Right ventricle myocardium superior (tissue), 1 donor: ENCODE measurements around the gene TRAM2. TPM values are rescaled to one million over a fixed set of nuclear protein-coding genes. Genes with fewer than 3 reads are reported as not detected.
A peak's percentile ranks its signal among the peaks of the same experiment; 100 is the strongest.

Experiments used
- ATAC-seq: fragments of 200-7000 bp; cut with Tn5 transposase; one replicate; pipeline ENCODE4 v1.9.1; 2020; ENCODE audit warnings: mild to moderate bottlenecking; ENCODE audit not compliant: poor library complexity
- DNase-seq: peaks from one replicate; pipeline ENCODE4 v3.0.0-alpha.2; 2020
- intact Hi-C: fragments of 100-400 bp; cut with DNase I; formaldehyde crosslinking; loops from one replicate; pipeline ENCODE4 v1.11.2; 2022
- total RNA-seq: library from RNA; stranded (reverse); fragmentation: NEBNext Ultra II Directional; extraction: Animal tissue kit (Norgen Biotek cat#: 25700); gene quantifications from one replicate; pipeline ENCODE4 v1.2.1, GENCODE V29; 2021
- donor health status: DM: no; HTN: yes; CAD: no; lungs with severe emphysema.

Gene TRAM2
- total RNA-seq, 1 donor from 2014 or later, result 11.0 TPM

DNA sequence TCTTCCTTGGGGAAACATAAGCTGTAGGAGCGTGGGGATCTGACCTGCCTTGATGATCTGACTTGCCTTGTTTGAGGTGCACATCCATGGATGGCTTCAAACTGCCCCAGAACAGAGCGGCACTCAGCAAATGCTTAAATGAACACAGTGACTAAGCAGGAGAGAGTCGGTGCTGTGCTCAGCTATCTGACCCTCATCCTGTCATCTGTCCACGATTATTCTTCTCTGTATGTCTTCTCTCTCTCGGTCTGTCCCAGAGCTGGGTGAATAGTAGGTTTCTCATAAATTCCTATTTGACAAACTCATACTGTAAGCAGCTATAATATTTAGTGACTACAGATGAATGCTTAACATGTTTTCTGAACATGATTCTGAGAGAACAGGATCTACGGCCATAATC is 37.3 kb downstream of the TRAM2 start:
- intact Hi-C loops, result no loop called here
- ATAC-seq (no peak), DNase-seq (no peak)

DNA sequence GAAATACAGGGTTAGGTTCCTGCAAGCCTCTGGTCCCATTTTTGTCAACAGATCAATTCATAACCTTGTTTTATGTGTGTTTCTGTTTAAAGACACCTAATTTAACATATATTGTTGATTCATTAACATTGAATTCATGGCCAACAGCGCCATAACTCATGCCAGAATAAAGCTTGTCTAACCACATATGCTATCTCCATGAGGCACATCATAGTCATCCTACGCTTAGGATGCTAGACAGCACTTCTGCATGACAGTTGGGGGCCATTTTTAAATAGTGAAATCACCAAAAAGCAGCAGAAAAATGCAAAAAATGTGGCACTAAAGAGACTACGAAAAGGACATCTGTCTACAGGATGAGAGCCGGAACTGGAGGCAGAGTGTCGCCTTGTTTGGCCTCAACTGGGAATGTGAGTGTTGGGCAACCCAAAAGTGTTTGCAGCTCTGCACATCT is 37.9 kb downstream of the TRAM2 start:
- intact Hi-C loops, result no loop called here
- DNase-seq (no peak), ATAC-seq (no peak)

DNA sequence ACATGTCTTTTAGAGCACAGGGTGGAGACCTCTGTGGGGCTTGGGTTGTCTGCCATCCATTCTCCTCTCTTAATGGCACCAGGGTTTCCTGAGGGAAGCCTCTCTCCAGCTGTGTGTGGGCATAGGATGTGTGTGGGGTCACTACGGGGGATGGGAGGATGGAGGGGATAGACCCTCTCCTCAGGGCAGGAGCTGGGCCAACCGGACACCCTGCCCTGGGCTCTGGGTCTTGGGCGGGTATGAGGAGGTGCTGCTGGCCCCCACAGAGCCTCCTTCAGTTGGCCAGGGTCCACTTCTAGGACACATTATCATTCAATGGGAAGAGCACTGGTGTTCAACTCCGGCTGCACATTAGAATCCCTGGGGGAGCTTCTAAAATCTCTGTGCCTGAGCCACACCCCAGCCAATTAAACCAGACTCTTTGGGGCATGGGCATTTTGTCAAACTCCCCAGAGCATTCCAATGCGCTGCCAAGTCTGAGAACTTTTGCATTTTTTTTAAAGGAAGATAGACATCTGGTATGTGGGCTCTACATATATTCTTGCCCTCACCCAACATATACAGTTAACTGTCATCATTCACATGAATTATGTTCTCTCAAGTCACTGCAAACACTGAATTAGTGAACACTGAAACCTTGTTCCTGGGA is 38.5 kb downstream of the TRAM2 start:
- DNase-seq (no peak), ATAC-seq (no peak)
- intact Hi-C loops, result no loop called here

DNA sequence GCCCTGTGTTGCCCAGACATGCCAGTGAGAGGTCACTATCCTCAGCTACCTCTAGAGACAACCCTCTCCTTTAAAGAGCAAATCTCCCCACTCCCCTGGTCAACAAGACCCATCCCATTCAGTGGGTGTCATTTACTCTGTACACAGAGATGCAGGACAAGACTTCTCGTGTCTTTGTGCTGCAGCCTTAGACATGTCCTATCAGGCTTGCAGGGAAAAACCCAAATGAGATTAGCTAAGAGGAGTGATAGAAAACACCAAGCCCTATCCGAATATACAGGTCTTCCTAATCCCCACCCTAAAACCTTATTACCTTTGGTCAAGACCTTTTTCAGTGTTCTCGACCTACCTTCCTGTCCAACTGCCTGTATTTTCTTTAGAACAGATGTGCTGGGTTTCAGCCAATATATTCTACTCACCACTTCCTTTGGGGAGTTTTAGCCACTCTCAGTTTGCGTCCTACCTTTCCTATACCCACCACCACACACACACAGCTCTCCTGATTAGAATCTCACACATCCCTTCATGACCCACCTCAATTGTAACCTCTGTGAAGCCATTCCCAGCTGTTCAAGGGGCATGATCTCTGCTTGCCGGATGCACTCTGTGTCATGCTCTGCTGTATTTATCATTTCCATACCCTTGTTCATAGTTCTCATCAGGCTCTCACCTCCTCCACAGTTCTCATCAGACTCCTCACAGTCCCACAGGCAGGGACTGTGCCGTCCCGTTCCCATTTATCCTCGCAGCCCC is 39.7 kb downstream of the TRAM2 start:
- DNase-seq (no peak), ATAC-seq (peak; percentile 22)
- intact Hi-C loops, result no loop called here

DNA sequence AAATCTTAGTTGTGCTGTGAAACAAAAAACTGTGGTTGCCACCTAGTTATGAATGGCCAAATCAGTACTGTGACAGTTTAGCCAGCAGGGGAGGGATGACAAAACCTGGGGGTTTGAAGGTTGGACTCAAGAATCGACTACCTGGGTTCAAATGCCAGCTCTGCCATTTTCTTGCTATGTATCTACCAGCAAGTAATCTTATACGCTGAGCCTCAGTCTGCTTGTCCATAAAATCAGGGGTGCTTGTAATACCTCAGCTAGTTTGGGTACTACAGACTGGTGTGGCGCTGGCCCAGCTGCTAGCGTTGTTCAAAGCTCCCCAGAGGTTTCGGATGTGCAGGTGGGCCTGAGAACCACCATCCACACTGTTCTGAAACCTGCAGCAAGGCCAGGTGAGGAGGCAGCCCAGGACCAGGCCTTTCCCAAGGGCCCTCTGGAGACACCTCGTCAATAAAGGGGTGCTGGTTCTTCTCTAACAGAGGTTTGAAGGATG is 40.4 kb downstream of the TRAM2 start:
- ATAC-seq, result no peak

DNA sequence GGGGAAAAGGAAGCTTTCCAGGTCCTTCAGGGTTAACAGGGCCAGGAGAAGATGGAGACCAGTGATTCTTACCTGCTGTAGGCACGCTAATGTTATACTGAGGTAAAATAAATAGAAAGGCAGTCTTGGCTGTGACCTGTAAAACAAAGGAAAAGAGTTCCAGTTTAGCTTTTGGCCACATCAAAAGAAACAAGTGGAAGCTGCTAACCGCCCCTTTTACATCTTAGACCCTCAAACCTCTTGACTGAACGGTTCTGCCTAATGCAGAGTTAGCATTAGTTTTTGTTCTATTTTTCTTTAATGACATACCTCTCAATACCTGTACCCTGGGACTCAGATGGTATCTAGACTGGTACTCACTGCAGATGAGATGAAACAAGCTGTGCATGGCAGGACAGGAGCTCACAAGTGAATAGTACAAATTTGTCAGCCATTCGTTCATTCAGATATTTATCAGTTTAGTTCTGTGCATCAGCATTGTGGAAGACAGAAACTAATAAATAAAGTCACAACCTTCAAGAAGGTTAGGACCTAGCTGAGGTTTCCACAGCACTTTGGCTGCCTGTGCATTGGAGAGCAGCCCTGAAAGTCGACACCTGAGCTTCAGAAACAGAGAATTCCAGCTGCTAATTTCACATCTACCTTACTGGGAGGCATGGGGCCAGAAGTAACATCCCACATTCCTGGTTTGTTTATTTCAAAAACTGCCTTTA is 41.0 kb downstream of the TRAM2 start:
- no peak for ATAC-seq
- no peak for DNase-seq
- intact Hi-C loops, result no loop called here

More for the DNA sequence above, 40.4 kb downstream of the TRAM2 start:
- no peak for DNase-seq
- intact Hi-C loops, result no loop called here

DNA sequence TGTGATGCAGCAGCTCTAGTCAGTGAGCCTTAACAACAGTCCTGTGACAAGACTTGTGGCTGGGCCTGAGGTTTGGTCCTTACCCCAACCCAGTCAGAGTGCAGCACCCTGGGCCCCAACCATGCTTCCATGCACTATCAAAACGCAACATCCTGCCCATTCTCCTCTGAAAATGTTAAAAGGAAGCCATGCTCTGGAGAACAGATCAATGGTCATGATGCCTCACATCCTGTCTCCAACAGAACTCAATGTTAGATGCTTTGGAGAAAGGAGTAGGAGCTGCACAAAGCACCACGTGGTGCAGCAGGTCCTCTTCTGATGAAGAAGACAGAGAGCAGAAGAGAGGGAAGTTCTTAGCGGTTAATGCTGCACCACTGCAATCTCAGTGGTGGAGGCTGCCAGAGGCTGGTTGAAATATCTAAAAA is 41.9 kb downstream of the TRAM2 start:
- DNase-seq (no peak), ATAC-seq (no peak)
- intact Hi-C loops, result no loop called here

DNA sequence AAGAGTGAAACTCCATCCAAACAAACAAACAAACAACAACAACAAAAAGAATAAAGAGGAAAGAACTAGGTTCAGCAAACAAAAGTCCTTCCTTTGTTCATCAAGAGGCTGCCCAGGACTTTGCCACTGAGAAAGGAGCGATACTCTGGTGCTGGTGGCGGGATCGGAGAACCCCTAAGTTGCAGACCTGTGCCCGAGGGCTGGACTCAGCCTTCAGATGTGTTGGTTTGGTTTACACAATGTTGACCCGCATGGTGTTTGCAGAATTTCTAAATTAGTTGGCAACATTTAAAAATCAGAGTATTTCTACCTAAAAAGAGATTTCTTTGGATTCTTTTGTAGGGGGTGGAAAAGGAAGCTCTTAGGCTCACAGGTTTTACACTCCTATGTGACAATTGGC is 42.5 kb downstream of the TRAM2 start:
- ATAC-seq, result no peak
- DNase-seq, result no peak
- intact Hi-C loops, result no loop called here

DNA sequence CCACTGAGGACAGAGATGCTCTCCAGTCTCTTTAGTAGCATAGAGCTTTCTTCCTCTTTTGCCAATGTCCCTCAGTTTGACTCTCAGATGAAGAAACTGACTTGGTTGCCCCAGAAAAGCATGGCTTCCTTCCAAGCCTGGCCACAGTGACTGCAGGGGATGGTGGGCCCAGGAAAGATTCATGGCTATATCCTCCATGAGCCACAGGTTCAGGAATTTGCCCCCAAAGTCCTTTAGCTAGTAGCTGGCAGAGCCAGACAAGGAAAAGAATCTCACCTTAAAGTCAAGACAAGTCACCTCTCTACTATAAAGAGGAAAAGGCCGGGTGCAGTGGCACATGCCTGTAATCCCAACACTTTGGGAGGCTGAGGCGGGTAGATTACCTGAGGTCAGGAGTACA is 43.4 kb downstream of the TRAM2 start:
- DNase-seq (no peak), ATAC-seq (no peak)
- intact Hi-C loops, result no loop called here

DNA sequence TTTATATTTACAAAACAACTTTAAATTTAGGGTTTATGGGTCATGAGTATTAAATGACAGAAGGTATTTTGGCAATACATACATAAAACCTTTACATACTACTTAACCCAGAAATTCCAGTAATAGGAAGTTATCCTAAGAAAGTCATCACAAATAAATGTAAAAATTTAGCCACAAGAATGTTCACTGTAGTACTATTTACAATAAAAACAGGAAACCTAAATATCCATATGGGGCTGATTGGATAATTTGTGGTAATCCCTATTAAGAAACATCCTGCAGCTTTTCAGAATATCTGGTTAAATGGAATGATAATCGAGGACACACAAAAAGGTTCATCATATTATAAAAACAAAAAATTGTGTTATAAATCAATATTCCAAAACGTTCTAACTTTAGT is 44.4 kb downstream of the TRAM2 start:
- no peak for DNase-seq
- intact Hi-C loops, result no loop called here
- no peak for ATAC-seq

DNA sequence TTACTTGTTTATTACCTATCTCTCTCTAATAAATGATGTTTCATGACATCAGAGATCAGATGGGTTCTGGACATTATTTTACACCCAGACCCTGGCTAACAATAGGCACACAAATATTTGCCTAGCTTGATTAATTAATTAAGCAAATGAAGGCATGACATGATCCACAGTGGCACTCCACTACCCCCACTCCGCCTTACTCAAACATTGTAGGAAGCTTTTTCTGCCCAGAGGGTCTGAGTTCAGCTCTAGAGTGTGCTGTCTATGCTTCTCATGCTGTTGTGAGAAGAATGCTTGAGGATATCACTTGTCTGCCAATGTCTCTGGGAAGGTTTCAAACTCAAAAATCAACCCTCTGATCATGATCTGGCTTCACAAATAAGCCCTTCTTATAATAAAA is 45.0 kb downstream of the TRAM2 start:
- DNase-seq (no peak), ATAC-seq (no peak)
- intact Hi-C loops, result no loop called here

DNA sequence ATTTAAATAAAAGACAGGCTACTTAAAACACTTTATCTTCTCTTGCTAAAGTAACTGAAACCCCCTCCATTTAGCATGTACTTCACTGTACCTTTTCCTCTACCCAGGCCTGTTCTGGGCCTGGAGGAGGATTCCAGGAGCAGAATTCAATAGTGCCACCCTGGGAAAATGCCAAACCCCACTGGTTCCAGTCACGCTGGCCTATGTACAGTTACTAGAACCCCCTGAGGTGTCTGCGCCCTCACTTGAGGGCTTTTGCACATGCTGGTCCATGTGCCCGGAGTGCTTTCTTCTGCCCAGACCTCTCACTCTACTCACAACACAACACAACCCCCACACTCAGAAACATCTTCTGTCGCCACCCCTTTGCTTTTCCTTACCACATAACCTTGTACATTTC is 45.5 kb downstream of the TRAM2 start:
- intact Hi-C loops, result no loop called here
- no peak for ATAC-seq
- DNase-seq, result no peak

DNA sequence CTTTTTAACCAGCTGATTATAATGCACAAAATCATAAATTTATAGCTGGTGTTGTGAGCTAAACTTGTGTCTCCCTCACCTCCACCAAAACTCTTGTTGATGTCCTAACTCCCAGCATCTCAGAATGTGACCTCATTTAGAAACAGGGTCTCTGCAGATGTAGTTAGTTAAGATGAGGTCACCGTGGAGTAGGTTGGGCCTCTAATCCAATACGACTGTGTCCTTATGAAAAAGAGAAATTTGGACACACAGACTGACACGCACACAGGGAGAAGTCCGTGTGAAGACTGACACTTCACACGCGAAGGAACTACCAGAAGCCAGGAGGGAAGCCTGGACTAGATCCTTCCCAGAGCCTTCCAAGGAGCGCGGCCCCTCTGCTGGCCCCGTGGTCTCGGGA is 46.5 kb downstream of the TRAM2 start:
- ATAC-seq, result no peak
- intact Hi-C loops, result no loop called here

DNA sequence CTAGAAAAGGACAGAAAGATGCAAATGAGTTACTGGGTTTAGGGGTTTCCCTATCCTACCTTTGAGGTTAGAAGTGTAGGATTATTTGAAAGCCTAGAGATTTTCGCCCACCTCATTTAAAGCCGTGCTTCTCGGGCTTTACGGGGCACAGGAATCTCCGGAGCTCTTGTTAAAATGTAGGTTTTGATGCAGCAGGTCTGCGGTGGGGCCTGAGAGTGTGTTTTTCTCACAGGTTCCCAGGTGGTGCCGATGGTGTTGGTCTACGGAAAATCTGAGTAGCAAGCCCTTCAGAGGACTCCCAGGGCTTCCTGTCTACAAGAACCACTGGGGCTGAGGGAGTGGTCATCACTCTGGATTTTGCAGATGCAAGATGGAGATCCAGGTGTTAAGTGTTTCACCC is 47.5 kb downstream of the TRAM2 start:
- ATAC-seq (no peak), DNase-seq (no peak)
- intact Hi-C loops, result no loop called here

More for the DNA sequence above, 46.5 kb downstream of the TRAM2 start:
- DNase-seq, result no peak

DNA sequence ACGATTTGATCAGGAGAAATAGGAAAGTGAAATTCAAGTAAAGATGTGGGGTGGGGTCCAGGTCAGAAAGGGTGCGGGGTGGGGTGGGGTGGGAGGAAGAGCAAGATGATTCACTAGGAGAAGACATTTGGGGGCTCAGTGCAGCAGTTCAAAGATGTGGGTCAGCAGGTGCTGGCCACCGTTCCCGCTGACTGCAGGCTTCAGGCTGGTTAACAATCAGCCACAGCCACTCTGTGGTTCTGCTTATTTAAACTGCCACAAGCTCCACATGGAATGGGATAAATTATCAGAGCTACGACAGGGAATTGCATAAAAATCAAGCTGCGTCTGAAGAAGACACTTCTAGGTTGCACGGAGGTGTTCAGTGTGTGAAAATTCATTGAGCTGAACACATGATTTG is 49.4 kb downstream of the TRAM2 start:
- DNase-seq, result no peak
- intact Hi-C loops, result no loop called here
- no peak for ATAC-seq

DNA sequence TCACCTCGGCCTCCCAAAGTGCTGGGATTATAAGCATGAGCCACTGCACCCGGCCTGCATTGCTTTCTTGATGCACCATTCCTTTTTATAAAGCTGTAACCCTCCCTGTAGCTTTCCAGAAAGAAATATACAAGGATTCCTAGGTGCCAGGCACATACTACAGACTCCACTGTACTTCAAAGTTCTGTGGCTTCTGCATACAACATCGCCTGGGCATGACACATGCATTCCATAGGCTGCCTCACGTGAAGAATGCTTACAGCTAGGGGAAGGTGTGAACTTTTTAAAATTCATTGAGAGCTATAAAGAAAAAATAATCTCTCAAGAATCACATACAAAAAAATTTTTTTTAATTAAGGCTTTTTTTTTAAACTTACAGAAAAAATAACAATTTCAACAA is 50.2 kb downstream of the TRAM2 start:
- ATAC-seq (no peak), DNase-seq (no peak)
- intact Hi-C loops, result no loop called here

DNA sequence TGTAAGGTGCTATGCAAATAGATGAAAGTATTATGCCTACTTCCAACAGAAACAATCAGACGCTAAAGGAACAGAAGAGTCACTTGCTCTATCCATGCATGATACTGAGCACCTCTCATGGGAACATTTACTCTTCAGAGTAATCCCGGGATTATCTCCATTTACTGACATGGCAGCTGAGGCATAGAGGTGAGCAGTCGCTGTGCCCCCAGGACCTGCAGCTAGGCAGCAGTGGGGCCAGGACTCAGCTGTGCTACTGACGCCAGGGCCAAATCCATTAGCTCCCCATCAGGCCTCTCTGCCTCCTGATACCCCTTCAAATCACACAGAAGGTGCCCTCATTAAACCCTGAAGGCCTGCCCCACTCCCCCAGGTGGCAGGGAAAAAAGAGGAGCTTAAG is 51.9 kb downstream of the TRAM2 start:
- DNase-seq (no peak), ATAC-seq (no peak)
- intact Hi-C loops, result no loop called here

DNA sequence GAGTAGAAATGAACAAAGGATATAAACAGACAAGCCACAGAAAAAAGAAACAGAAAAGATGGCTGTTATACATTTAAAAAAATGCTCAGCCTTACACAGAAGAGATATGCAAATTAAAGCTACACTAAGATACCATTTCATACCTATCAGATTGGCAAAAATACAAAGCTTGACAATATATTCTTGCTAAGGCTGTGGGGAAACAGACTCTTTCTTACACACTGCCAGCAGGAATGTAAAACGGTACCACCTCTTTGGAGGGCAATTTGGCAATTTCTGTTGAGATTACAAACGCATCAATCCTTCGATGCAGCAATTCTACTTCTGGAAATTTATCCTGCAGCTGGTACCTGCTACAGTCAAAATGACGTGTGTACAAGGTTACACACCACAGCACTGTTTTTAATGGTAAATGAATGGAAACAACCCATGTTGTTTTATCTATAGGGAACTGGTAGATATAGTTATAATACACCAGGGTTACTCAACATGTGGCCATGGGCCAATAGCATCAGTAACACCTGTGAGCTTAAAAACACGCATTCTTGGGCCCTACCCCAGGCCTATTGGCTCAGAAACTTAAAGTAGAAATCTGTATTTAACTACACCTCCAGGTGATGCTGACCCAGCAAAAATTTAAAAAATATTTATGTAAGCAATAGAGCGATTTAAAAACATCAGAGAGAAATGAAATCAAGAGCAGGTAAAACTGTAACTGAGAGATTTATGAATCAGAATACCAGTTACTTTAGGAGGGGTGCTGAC is 53.3 kb downstream of the TRAM2 start:
- no peak for ATAC-seq
- no peak for DNase-seq
- intact Hi-C loops, result no loop called here

DNA sequence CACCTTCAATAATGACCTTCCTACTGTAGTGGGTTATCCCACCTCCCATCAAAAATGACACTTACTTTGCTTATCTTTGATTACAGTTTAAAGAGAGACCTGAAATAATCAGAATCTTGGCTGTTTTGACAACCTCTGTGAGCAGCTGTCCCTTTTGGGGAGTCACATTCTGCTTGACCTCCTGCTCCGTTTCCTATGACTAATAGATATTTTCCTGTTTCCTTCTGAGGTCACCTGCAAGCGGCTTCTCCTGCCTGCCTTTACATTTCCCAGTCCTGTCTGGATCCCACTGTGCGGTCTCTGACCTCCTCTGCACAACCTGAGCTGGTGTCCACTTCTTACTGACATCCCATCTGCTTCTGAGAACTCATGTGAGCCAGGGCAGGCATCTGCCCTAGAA is 54.2 kb downstream of the TRAM2 start:
- peak; percentile 6 for ATAC-seq
- intact Hi-C loops, result no loop called here

More for the DNA sequence above, 54.2 kb downstream of the TRAM2 start:
- DNase-seq, result no peak
